22Rv1 (cell line): ENCODE measurements around the gene MPZL1.

ENCODE experiments used
- ZFX ChIP-seq: fragments of 450-650 bp; IDR thresholded peaks from 2 replicates; pipeline ENCODE4 v1.6.1; 2017; ENCODE audit warnings: antibody characterized with exemption, borderline replicate concordance
- TF ChIP-seq, protein P1 (sequence below): fragments of 450-650 bp; IDR thresholded peaks from 2 replicates; pipeline ENCODE4 v1.5.1; 2017; ENCODE audit warnings: mild to moderate bottlenecking

DNA sequence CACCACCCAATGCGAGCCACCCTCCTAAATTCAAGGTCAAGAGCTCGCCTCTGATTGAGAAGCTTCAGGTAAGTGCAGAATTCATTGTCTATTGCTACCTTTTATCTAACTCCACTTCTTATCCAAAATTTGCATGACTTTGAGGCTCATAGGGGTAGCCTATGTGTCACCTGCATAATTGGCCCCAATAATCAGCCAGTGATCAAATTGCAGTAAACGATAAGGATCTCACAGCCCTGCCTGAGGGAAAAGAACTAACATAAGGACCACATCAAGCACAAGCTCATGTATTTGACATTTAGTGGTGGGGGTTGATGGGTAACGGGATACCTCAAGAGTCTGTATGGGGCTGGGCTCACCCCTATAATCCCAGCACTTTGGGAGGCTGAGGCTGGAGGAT, 31.7 kb upstream of the MPZL1 start:
- TF ChIP-seq, protein P1, sequence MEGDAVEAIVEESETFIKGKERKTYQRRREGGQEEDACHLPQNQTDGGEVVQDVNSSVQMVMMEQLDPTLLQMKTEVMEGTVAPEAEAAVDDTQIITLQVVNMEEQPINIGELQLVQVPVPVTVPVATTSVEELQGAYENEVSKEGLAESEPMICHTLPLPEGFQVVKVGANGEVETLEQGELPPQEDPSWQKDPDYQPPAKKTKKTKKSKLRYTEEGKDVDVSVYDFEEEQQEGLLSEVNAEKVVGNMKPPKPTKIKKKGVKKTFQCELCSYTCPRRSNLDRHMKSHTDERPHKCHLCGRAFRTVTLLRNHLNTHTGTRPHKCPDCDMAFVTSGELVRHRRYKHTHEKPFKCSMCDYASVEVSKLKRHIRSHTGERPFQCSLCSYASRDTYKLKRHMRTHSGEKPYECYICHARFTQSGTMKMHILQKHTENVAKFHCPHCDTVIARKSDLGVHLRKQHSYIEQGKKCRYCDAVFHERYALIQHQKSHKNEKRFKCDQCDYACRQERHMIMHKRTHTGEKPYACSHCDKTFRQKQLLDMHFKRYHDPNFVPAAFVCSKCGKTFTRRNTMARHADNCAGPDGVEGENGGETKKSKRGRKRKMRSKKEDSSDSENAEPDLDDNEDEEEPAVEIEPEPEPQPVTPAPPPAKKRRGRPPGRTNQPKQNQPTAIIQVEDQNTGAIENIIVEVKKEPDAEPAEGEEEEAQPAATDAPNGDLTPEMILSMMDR: no peak
- TF ChIP-seq ZFX: no peak
